AG08395 (cell line): ENCODE measurements around the gene FOSL1.
A peak's percentile ranks its signal among the peaks of the same experiment; 100 is the strongest.

Source experiments
- DNase-seq: peaks from one replicate; pipeline ENCODE4 v3.0.0; 2012; ENCODE audit warnings: mixed read lengths, low spot score

FOSL1 gene

DNA sequence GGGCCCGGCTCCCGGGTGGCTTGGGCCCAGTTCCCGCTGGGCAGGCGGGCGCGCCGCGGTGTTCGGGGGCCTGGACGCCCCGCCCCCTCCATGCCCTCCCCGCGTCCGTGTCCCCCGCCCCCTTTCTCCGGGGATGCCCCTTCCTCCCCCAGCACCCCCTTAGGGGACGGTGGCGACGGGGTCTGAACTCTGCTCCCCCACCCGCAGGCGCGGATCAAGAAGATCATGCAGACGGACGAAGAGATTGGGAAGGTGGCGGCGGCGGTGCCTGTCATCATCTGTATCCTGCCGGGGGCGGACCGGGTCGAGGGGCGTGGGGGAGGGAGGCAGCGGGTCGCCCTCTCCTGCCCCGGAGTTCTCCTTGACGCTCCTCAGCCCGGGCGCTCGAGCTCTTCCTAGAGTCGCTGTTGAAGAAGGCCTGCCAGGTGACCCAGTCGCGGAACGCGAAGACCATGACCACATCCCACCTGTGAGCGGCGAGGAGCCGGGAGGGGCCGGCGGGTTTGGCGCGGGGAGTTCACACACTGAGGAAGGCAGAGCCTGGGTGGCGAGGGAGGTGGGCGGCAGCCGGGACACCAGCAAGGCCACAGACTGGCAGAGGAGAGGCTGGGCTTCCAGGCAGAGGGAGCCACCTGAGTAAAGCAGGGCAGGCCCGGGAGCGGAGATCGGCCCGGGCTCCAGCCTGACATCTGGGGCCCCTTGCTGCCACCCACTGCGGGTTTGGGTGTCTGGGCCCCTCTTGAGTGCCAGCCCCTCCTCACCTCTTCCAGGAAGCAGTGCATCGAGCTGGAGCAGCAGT is 19.6 kb upstream of the FOSL1 start:
- DNase-seq: no peak

DNA sequence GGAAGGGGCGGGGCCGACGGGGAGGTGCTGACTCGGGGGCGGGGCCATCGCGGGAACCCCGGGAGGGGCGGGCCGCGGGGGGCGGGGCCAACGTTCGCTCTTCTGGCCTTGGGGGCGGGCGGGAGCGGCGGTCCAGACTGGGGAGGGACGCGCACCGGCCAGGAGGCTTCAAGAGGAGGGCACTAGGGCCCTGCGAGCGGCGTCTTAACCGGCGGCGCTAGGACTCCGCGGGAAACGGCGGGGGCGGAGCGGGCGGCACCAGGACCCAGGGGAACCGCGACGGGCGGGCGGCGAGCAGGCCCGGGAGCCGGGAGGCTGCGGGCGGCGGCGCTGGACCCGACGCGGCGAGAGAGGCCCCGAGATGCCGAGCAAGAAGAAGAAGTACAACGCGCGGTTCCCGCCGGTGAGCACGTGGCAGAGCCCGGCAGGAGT is 19.0 kb upstream of the FOSL1 start, which contains the start of gene DRAP1:
DRAP1 (plus strand) TSS at position 286 of the 432 bp plus-strand sequence; CDS start at position 362, 76 bp downstream.
- peak; percentile 98 for DNase-seq

DNA sequence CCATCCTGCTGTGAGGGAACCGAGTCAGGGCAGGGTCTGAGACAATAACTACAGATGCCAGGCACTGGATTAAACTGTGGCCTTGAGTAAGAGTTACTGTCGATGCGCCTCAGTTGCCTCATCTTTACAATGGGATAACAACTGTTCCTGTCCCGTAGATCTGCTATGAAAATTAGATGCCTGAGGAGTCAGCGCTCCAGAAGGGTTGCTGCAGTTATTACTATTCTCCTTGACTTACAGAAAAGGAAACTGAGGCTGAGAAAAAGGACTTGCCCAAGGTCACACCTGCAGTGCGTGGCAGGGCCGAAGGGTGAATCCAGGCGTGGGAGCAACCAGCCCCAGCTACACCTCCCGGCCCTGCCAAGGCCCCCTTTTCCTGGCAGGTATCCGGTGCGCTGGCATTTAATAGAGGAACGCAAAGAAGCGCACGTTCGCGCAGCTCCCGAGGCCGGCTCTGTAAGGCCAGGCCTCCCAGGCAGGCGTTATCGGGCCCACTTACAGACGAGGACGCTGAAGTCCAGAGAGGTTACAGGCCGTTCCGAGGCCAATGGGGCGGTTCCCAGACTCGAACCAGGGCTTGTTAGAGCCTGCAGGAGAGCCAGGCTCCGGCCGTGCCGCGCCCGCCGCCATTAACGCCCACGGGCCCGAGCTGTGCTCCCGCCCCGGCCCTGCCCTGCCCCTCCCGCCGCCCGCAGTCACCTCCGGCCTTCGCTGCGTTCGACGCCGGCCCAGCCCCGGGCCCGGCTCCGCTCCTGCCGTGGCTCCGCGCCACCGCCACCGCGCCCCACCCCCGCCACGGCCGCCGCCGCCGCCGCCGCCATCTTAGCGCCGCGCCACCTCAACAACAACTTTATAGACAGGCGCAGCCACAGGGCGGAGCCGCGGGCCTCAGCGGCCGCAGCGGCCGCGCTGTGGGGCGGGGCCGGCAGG is 18.3 kb upstream of the FOSL1 start, which contains the start of gene C11orf68:
C11orf68 (minus strand) TSS at position 852 of the 930 bp plus-strand sequence; CDS start at position 821, 31 bp downstream.
- no peak for DNase-seq

DNA sequence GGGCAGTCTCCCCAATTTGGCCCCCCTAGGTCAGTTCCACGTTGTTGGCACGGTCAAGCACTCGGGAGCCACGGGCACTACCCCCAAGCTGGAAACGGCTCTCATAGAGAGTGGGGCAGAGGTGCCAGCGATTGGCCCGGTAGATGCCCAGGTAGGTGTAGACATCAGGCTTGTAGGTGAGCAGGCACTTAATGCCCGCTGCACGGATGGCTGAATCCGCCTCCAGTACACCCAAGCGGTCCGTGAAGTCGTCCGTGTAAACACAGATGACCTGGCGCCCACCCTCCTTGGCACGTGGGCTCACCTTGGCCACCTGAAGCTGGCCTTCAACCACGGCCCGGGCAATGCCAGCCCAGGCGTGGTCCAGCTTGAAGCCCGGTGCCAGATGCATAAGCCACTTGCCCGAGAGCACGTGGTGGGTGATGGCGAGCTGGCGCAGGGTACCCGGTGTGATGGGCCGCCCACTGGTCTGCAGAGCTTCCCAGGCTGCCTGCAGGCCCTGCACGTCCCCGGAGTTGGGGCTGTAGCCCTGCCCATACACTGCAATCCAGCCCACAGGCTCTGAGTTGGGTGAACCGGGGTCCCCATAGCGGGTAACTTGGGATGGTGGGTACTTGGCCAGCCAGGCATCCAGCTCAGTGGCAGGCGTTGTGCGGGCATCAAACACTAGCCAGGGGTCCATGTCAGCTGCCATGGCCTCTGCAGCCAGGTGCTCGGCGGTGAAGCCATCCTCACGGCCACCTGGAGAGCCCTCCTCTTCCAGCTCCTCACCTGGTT is 17.4 kb upstream of the FOSL1 start:
- no peak for DNase-seq

DNA sequence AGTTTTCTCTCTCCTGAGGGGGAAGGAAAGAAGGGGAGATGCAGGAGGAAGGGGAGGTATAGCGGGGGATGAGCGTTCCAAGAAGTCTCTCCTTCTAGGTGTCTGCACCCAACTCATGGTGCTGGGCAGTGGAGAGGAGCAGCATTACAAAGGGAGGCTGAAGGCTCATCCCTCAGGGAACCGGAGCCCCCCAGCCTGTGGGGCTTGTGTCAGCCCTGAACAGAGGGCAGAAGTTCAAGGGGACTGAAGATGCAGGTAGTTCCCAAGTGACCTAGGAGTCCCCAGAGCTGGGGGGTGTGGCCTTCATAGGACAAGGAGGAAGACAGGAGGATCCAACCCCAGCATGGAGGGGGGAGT is 16.9 kb upstream of the FOSL1 start:
- no peak for DNase-seq

DNA sequence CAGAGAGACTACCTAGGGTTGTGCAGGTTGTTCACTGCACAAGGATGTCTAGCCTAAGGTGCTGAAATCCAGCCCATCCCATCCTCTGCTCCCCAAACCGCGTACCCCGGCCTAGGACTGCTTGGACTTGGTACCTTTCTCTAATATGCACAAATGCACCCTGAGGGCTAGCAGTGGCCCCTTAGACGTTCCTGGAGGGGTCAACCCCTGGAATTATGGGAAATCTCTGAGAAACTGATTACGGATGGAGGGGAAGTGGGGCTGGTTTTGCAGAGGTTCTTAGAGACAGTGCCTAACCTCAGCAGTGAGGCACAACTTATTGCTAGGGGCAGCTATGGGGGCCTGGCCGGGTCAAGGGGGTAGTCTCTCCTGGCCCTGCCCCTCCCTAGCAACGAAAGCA is 16.2 kb upstream of the FOSL1 start:
- no peak for DNase-seq

DNA sequence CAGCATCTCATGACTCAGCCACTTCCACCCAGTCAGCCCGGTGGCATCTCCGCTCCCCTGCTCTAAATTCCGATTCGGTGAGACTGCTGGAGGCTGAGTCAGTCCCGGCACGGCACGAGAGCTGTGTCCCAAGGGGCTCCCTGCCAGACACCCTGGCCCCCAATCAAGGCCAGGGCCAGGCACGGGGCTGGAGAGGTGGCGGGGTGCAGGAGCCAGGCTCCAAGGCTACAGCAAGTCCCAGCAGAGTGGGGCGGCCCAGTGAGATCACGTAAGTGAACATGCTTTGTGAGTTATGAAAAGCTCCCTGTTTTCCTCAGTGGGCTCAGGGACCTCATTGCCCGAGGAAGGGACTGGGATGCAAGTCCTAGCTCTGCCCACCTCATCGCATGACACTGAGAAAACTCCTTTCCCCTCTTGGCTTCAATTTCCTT is 15.6 kb upstream of the FOSL1 start:
- DNase-seq: peak; percentile 96

DNA sequence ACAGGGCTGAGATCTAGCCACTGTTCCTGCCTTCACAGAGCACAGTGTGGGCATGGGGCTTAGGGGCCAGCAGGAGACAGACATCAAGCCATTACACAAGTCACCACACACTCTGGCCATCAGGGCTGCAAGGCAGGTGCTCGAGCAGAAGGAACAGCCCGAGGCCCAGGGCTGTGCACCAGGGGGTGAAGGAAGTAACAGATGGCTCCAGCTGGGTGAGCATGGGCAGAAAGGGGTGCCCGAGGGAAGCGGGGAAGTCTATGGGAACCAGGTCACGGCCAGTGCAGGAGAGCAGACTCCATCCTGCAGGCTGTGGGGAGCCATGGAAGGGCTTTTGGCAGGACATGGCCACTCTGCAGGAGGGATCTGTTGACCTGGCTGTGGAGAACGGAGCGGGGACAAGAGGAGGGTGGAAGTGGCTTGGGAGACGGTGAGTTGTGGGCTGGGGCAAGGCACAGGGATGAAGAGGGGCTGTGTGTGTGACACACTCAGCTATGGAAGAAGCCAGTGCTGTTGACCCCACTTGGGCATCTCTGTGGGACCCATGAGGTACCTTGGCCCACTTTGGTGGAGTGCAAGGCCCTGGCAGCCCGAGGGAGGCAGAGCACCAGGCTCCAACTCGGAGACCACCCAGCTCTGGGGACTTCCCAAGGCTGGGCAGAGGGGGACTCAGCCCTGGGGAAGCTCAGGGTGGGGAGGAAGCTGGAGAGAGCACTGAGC is 15.1 kb upstream of the FOSL1 start:
- no peak for DNase-seq

DNA sequence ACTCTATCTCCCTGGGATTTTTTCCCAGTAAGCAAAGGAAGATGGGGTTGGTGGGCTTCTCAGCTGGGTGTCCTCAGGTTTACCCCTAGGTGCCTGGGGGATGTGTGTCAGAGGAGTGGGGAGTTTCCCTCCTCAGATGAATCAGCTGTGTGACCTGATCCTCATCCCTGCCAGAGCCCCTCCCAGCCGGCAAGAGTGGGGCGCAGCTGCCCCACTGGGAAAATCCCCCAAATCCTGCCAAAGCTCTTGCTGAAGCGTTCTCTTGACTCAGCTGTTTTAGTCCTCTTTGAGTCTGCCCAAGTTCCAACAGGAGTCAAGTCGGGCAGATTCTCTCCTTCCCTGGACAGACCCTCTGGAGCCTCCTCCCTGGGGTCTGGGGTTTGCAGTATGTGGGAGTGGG is 12.7 kb upstream of the FOSL1 start:
- DNase-seq: peak; percentile 49

DNA sequence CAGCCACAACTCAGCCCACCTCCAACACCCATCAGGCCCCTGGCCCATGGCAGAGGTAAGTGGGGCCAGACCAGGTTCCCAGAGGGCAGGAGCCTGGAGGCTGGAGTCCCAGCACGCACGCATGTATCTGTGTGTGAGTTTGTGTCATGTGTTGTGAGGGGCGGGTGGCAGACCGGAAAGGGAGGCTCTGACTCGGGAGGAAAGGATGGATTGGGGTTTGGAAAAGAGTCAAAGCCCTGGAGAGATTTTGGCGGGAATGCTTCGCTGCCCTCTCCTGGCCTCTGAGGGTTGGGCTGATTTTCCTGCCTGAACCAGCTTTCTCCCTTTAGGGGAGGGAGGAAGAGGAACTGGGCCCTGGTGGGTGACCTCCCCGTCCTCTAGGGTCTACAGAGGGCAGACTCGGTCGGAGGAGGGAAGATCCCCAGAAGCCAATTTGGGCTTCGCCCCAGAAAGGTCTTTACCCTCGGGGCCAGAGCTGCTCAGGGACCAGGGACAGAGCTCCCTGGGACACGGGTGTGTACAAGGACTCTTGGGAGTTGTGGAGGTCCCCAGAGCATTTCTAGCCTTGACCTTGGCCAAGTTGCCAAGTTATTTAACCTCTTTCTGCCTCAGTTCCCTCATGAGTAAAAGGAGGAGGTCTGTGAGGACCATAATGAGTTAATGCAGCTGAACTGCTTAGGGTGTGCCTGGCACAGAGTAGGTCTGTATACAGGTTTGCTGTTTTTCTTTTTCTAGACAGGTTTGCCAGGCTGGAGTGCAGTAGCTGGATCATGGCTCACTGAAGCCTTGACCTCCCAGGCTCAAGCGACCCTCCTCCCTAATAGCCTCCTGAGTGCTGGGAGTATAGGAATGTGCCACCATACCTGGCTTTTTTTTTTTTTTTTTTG is 11.7 kb upstream of the FOSL1 start:
- peak; percentile 93 for DNase-seq

DNA sequence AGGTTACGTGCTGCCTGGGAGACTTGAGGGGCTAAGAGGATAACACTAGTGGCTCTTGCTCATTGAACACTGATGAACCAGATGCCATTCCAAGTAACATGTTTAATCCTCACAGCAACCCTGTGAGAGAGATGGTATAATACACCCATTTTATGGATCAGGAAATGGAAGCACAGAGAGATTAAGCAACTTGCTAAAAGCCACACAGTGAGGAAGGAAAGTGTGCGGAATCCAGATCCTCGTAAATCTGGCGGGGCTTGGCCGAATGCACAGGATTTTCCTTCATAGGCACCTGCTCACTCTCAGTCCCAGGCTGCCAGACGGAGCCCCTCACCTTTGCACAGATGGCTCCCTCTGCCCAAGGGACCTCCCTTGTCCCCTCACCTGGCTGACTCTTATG is 7.7 kb upstream of the FOSL1 start:
- DNase-seq: no peak

DNA sequence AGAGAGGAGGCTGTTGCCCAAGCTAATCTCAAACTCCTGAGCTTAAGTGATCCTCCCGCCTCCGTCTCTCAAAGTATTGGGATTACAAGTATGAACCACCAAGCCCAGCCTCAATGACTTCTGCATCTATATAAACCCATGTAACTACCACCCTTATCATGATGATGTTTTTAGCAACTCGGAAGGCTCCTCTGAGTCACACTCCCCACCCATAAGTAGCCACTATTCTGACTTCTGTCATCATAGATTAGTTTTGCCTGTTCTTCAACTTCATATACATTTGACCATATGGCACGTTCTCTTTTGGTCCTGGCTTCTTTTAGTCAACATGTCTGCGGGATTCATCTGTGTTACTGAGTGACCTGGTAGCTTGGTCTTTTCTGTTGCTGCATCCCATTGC is 6.4 kb upstream of the FOSL1 start:
- DNase-seq: no peak

DNA sequence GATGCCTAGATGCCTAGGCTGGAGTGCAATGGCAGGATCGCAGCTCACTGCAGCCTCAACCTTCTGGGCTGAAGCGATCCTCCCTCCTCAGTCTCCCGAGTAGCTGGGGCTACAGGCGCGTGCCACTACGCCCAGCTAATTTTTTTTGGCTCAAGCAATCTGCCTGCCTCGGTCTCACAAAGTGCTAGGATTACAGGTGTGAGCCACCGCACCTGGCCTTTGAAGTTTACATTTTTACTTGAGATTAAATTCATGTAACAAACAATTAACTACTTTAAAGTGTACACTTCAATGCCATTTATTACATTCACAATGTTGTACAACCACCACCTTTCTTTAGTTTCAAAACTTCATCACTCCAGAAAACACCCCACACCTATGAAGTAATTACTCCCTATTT is 3.5 kb upstream of the FOSL1 start:
- no peak for DNase-seq

DNA sequence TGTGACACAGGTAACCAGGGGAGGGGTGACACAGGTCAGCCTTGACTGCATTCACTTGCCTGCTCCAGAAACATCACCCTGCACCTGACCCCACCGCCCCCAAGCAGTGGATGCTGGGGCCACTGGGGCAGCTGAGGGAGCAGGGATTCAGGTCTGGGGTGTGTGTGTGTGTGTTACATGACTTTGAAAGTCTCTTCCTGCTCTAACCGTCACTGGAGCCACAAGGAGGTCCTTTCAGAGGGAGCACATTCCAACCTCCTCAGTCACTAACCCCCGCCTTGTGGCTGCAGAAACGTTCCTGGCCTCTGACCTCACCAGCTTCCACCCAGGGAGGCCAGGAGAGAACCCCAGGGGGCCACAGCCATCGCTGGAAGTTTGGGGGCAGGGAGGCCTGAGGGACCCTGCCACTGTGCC is 2.9 kb upstream of the FOSL1 start:
- DNase-seq: peak; percentile 91

DNA sequence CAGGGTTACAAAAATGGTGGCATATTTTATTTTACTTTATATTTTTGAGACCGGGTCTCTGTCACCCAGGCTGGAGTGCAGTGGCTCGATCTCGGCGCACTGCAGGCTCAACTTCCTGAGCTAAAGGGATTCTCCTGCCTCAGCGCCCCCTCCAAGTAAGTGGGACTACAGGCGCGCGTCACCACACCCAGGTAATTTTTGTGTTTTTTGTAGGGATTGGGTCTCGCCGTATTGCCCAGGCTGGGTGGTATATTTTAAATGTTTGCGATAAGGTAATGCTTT is 652 bp upstream of the FOSL1 start:
- DNase-seq: no peak

DNA sequence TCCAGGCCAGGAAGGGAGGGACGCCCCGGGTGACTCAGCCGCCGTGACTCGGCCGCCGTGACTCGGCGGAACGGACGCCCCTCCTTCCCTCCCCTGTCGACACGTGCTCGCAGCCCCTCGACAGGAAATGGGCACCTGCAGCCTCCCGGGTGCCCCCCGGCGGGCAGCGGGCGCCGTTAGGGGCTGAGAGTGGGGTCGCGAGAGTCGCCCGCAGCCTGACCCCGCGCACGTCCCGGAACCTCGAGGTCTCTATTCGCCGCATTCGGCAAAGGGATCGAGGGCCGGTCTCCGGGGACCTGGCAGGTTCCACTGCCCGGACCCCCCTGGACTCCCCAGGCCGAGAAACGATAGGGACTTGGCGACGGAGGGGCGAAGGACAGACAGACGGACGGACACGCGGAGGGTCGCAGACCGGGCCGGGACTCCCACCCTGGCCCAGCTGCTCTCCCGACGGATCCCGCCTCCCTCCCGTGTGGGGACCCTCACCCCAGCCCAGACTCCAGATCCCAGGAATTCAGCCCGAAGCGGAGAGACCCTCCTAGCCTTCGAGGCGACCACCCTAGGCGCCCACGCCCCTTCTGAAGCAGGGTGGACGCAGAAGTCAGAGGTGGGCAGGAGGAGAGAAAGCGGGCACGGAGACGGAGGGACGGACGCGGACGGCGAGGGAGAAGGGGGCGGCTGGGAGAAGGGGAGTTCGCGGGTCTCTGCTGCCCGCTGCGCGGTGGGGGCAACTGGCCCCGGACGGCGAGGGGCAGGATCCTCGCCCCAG is 648 bp downstream of the FOSL1 start:
- peak; percentile 77 for DNase-seq

DNA sequence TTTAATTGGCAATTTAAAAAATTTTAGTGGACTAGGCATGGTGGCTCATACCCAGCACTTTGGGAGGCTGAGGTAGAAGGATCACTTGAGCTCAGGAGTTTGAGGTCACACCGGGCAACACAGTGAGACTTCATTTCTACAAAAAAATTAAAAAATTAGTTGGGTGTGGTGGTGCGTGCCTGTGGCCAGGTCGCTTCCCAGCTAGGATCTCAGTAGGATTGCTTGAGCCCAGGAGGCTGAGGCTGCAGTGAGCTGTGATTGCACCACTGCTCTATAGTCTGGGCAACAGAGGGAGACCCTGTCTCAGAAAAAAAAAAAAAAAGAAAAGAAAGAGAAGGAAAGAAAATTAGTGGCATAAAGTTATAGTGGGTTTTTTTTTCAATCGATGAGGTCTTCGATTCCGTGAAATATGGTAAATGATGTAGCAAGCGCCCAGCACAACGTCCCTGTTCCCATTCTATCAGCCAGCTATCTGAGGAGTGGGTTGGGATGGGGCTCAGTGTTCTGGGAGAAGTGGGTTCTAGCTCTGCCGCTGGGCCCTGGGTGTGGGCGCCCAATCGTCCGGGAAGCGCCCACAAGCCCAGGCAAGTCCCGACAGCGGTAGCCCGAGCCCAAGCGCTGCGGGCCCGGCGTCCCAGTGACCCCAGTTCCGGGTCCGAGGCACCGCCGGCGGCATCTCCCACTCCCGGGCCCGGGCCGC is 1.4 kb downstream of the FOSL1 start:
- no peak for DNase-seq

DNA sequence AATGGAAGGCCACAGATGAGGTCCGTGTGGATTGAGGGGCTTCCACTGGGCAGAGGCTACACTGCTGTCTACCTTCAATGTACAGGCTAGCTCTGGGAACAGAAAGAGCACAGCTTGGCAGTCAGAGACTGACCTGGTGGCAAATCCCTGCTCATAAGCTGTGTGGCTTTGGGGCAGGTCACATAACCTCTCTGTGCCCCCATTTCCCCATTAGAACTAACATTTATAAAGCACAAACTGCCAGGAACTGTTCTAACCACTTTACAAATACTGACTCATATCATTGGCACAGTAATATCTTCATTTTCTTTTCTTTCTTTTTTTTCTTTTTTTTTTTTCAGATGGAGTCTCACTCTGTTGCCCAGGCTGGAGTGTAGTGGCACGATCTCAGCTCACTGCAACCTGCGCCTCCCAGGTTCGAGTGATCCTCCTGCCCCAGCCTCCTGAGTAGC is 3.1 kb downstream of the FOSL1 start:
- no peak for DNase-seq
